Peyer's patch (tissue), 4 donors: ENCODE data around the gene PHF11. TPM values are rescaled to one million over a fixed set of nuclear protein-coding genes. Genes with fewer than 3 reads are reported as not detected.
"Not testable (repeated sequence)": the region's sequence is repeated elsewhere in the genome, so short reads cannot be mapped to it uniquely, and the experiment has no call there.

ENCODE experiments used
- DNase-seq, 3 donors: peaks; one replicate each; pipeline ENCODE4 v3.0.0-alpha.2; 2017 to 2019
- H3K27ac ChIP-seq, 4 donors: fragments of 200-600 bp; sonication (generic); one replicate each; pipeline ENCODE4 v1.5.1; 2016 to 2019
- H3K27me3 ChIP-seq, 2 donors: fragments of 200-600 bp; sonication (generic); one replicate each; pipeline ENCODE4 v1.5.1; 2019
- H3K36me3 ChIP-seq, 3 donors: fragments of 200-600 bp; sonication (generic); one replicate each; pipeline ENCODE4 v1.5.1; 2016 to 2019
- H3K4me1 ChIP-seq, 4 donors: fragments of 200-600 bp; sonication (generic); one replicate each; pipeline ENCODE4 v1.5.1; 2016 to 2019
- H3K4me3 ChIP-seq, 4 donors: fragments of 200-600 bp; sonication (generic); 1 replicate in 3 of 4; 2 replicates in 1 of 4; pipeline ENCODE4 v1.5.1; 2016 to 2019; ENCODE audit warnings: mild to moderate bottlenecking in 1 of 4
- H3K9me3 ChIP-seq, 4 donors: fragments of 200-600 bp; sonication (generic); one replicate each; pipeline ENCODE4 v1.5.1; 2016 to 2019; ENCODE audit warnings: mild to moderate bottlenecking in 1 of 4
- CTCF ChIP-seq, 6 experiments: fragments of 450-650 bp in 4 of 6; fragments of 200-600 bp in 2 of 6; sonication (generic) in 1 of 6; IDR thresholded peaks; one replicate each; pipeline ENCODE4 v1.5.1; 2017 to 2019; ENCODE audit warnings: antibody characterized with exemption in 6 of 6, mild to moderate bottlenecking in 3 of 6, moderate library complexity in 1 of 6
- POLR2A ChIP-seq, 2 donors: fragments of 450-650 bp; IDR thresholded peaks; one replicate each; pipeline ENCODE4 v1.5.1; 2017; ENCODE audit warnings: antibody characterized with exemption in 2 of 2, mild to moderate bottlenecking in 2 of 2, moderate library complexity in 2 of 2
- total RNA-seq, 4 donors: library from RNA; depleted of rRNA; stranded (reverse); fragments of >200 nt; gene quantifications; one replicate each; pipeline ENCODE4 v1.1.0, GENCODE V29; 2016

PHF11 gene
- total RNA-seq, 4 donors from 2014 or later: 26.1 to 61.9 (median 57.4) TPM

- Histone ChIP-seq H3K9me3 (no peaks in the 10 kb centered on the region), H3K27me3 (no peaks in the 10 kb centered on the region), H3K36me3 (peaks cover 0 to 21% (median 0%) of the 10 kb centered on the region in 3 donors), H3K27ac (no peak overlapping the region), H3K4me3 (no peak overlapping the region), H3K4me1 (peaks cover 0 to 9% (median 0%) of the 10 kb centered on the region in 4 donors)
- DNase-seq: no peak
- TF ChIP-seq POLR2A (IDR thresholded peaks at IDR 0.05) (no peak), CTCF (IDR thresholded peaks at IDR 0.05) (no peak)
Measured at GRCh38 chr13:49561062-49561410, 65.3 kb downstream of the PHF11 start.

GRCh38 chr13:49563516-49563915, 67.8 kb downstream of the PHF11 start:
- no peak for DNase-seq
- no peaks in the 10 kb centered on the region for H3K27me3 ChIP-seq
- H3K4me1 ChIP-seq: peaks cover 0 to 9% (median 0%) of the 10 kb centered on the region in 4 donors
- H3K27ac ChIP-seq: no peak overlapping the region
- no peak for TF ChIP-seq POLR2A (IDR thresholded peaks at IDR 0.05)
- no peak for TF ChIP-seq CTCF (IDR thresholded peaks at IDR 0.05)
- H3K4me3 ChIP-seq: no peak overlapping the region
- H3K9me3 ChIP-seq: no peaks in the 10 kb centered on the region
- H3K36me3 ChIP-seq: peaks cover 0 to 14% (median 0%) of the 10 kb centered on the region in 3 donors

DNA sequence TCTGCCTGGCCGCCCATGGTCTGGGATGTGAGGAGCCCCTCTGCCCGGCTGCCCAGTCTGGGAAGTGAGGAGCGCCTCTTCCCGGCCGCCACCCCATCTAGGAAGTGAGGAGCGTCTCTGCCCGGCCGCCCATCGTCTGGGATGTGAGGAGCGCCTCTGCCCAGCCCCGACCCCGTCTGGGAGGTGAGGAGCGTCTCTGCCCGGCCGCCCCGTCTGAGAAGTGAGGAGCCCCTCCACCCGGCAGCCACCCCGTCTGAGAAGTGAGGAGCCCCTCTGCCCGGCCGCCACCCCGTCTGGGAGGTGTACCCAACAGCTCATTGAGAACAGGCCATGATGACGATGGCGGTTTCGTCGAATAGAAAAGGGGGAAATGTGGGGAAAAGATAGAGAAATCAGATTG, 69.7 kb downstream of the PHF11 start:
- H3K4me3 ChIP-seq, H3K27me3 ChIP-seq, H3K27ac ChIP-seq, H3K36me3 ChIP-seq, H3K9me3 ChIP-seq, H3K4me1 ChIP-seq, DNase-seq: not testable (repeated sequence)

- Histone ChIP-seq H3K36me3 (no peaks in the 10 kb centered on the region), H3K27ac (no peak overlapping the region), H3K4me1 (no peaks in the 10 kb centered on the region), H3K27me3 (no peaks in the 10 kb centered on the region), H3K4me3 (no peak overlapping the region), H3K9me3 (no peaks in the 10 kb centered on the region)
- TF ChIP-seq POLR2A (IDR thresholded peaks at IDR 0.05) (no peak), CTCF (IDR thresholded peaks at IDR 0.05) (no peak)
- no peak for DNase-seq
Measured at GRCh38 chr13:49566461-49566860, 70.7 kb downstream of the PHF11 start.

DNA sequence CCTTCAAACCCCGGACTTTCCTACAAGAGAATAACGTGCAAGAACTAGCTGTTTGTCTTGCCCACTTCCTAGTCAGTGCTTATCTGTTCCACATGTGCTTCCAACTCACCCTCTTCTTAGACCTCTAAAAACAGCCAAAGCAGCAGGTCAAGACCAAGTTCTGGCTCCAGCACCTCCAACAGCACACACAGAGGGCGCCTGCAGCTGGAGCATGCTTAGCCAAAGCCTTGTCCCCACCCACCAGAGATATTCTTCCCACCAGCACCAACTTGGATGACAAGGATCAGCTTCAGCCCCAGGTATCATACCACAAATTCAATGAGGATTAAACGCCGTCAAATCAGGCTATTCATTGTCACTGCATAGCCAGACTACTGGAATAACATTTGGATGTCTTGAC, 71.7 kb downstream of the PHF11 start:
- Histone ChIP-seq H3K9me3 (no peaks in the 10 kb centered on the region), H3K4me3 (no peak overlapping the region), H3K4me1 (no peaks in the 10 kb centered on the region), H3K27me3 (no peaks in the 10 kb centered on the region), H3K36me3 (no peaks in the 10 kb centered on the region), H3K27ac (no peak overlapping the region)
- DNase-seq: no peak
- no peak for TF ChIP-seq POLR2A (IDR thresholded peaks at IDR 0.05)

DNA sequence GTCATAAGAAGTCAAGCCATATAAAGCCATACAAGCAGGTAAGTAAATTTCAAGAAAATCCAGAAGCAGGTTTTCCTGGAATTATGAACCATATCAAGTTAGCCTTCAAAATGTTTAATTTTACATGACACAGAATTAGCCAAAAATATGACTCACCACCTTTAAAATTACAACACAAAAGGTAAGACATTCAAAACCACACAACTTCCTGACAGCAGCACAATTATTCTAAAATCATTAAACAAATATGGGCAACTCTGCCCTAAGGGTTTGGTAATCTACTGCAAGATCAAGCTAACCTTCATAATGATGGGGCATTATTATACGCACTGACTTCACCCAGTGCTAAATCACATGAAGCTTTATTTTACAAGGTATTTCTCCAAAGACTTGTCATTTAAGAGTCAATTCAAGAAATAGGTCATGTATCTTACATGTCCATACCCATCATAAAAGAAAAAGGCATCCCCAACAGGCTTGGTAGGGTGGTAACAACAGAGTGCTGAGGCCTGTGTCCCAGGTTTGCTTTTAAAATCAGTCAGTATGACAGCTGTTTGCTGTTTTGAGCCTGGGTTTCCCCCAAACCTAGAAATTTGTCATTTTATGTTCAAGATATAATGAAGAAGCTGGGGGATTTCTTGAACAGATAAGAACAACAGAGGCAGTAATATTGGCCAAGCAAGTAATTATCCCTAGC, 74.4 kb downstream of the PHF11 start:
- DNase-seq: no peak
- no peak overlapping the region for H3K27ac ChIP-seq

More for the DNA sequence above, 74.4 kb downstream of the PHF11 start:
- Histone ChIP-seq H3K4me3 (no peak overlapping the region), H3K36me3 (no peaks in the 10 kb centered on the region), H3K4me1 (no peaks in the 10 kb centered on the region), H3K27me3 (no peaks in the 10 kb centered on the region), H3K9me3 (no peaks in the 10 kb centered on the region)
- no peak for TF ChIP-seq POLR2A (IDR thresholded peaks at IDR 0.05)
- no peak for TF ChIP-seq CTCF (IDR thresholded peaks at IDR 0.05)
